Endothelial cell of umbilical vein (primary cell): ENCODE data around the gene CTLA4. TPM values are rescaled to one million over a fixed set of nuclear protein-coding genes. Genes with fewer than 3 reads are reported as not detected.

Experiments used
- BruUV-seq: library from RNA; stranded (reverse); fragments of 400-500 nt; replicated peaks from 2 replicates; lab custom pipeline; 2021; lab: Mats Ljungman, UMichigan
- CTCF ChIA-PET: fragments of 300-600, 350-600 bp; sonication (Branson Sonifier 250); formaldehyde crosslinking; loops from one replicate; lab custom pipeline; 2021; ENCODE audit warnings: antibody characterized with exemption, inconsistent platforms; lab: Charles Lee
- POLR2A ChIA-PET: fragments of 300-600, 350-600 bp; sonication (Branson Sonifier 250); formaldehyde crosslinking; loops from one replicate; lab custom pipeline; 2021; ENCODE audit warnings: antibody characterized with exemption, inconsistent platforms; lab: Charles Lee
- DNase-seq: peaks from one replicate; pipeline ENCODE4 v3.0.0-alpha.2; 2011; ENCODE audit warnings: low read depth, low spot score
- FAIRE-seq: peaks from 2 replicates; lab custom pipeline; 2011; peaks lifted over from hg19 to GRCh38; lab: Jason Lieb, UNC
- H2AFZ ChIP-seq: 2 replicates; pipeline ENCODE4 v1.6.0; 2012; ENCODE audit warnings: low read depth, low read length, control low read depth, inconsistent platforms
- H3K27ac ChIP-seq: 2 replicates; pipeline ENCODE4 v1.5.1; 2011; ENCODE audit warnings: low read depth, mild to moderate bottlenecking, control low read depth, low read length, moderate library complexity; ENCODE audit not compliant: insufficient read depth
- H3K27me3 ChIP-seq, 2 experiments: 2 replicates each; pipeline versions ENCODE4 v1.6.0 to v1.6.1; 2011; ENCODE audit warnings: low read length in 2 of 2, mixed read lengths in 1 of 2; ENCODE audit not compliant: control insufficient read depth in 2 of 2, insufficient read depth in 2 of 2
- H3K36me3 ChIP-seq, 2 experiments: 2 replicates in 1 of 2; 3 replicates in 1 of 2; pipeline ENCODE4 v1.5.1; 2011; ENCODE audit warnings: low read length in 2 of 2, mild to moderate bottlenecking in 1 of 2, moderate library complexity in 1 of 2; ENCODE audit not compliant: control insufficient read depth in 2 of 2, insufficient read depth in 2 of 2; ENCODE audit errors: extremely low read depth in 1 of 2
- H3K4me1 ChIP-seq: 3 replicates; pipeline ENCODE4 v1.5.1; 2011; ENCODE audit warnings: mild to moderate bottlenecking, low read length; ENCODE audit not compliant: control insufficient read depth, insufficient read depth; ENCODE audit errors: extremely low read depth
- H3K4me2 ChIP-seq: 2 replicates; pipeline ENCODE4 v1.6.1; 2011; ENCODE audit warnings: low read length, control low read depth, mixed read lengths; ENCODE audit not compliant: insufficient read depth
- H3K4me3 ChIP-seq, 3 experiments: fragments of 200-600 bp in 1 of 3; sonication (generic), shearing (Covaris generic) in 1 of 3; replicated peaks in 1 of 3; 2 replicates each; pipeline ENCODE4 v1.5.1; 2011 to 2016; ENCODE audit warnings: control low read depth in 3 of 3, low read length in 3 of 3, mild to moderate bottlenecking in 2 of 3, inconsistent platforms in 1 of 3, low read depth in 1 of 3, moderate library complexity in 1 of 3; ENCODE audit not compliant: insufficient read depth in 1 of 3
- H3K79me2 ChIP-seq: 2 replicates; pipeline ENCODE4 v1.6.0; 2012; ENCODE audit warnings: low read length, inconsistent platforms; ENCODE audit not compliant: control insufficient read depth, insufficient read depth
- H3K9ac ChIP-seq: replicated peaks from 2 replicates; pipeline ENCODE3; 2011; ENCODE audit warnings: low read length, control low read depth; ENCODE audit not compliant: insufficient read depth; ENCODE audit errors: extremely low read depth
- H3K9me1 ChIP-seq: replicated peaks from 3 replicates; pipeline ENCODE4 v1.6.0; 2011; ENCODE audit warnings: mild to moderate bottlenecking, low read length; ENCODE audit not compliant: control insufficient read depth, insufficient read depth; ENCODE audit errors: extremely low read depth
- H3K9me3 ChIP-seq: replicated peaks from 2 replicates; pipeline ENCODE4 v1.5.1; 2012; ENCODE audit warnings: low read length, inconsistent platforms; ENCODE audit not compliant: control insufficient read depth, insufficient read depth
- H4K20me1 ChIP-seq: replicated peaks from 2 replicates; pipeline ENCODE3; 2011; ENCODE audit warnings: mild to moderate bottlenecking, low read length; ENCODE audit not compliant: control insufficient read depth, insufficient read depth; ENCODE audit errors: extremely low read depth
- EZH2 ChIP-seq: IDR thresholded peaks from 2 replicates; pipeline ENCODE4 v1.6.1; 2012; ENCODE audit warnings: borderline replicate concordance, low read depth, mild to moderate bottlenecking, moderate library complexity, low read length, inconsistent platforms; ENCODE audit not compliant: severe bottlenecking
- FOS ChIP-seq: IDR thresholded peaks from 2 replicates; pipeline ENCODE4 v1.6.1; 2011; ENCODE audit warnings: mild to moderate bottlenecking, low read length, moderate library complexity, borderline replicate concordance; ENCODE audit not compliant: insufficient read depth
- GATA2 ChIP-seq: IDR thresholded peaks from 2 replicates; pipeline ENCODE4 v1.7.0; 2011; ENCODE audit warnings: low read depth, mild to moderate bottlenecking, moderate library complexity, mixed read lengths, low read length; ENCODE audit not compliant: insufficient read length, insufficient read depth
- JUN ChIP-seq: IDR thresholded peaks from 2 replicates; pipeline ENCODE4 v1.6.1; 2011; ENCODE audit warnings: borderline replicate concordance, low read depth; ENCODE audit not compliant: insufficient read length, insufficient read depth
- MYC ChIP-seq: IDR thresholded peaks from one replicate; pipeline ENCODE4 v1.6.1; 2011; ENCODE audit warnings: mild to moderate bottlenecking, low read depth, low read length
- POLR2A ChIP-seq: IDR thresholded peaks from 2 replicates; pipeline ENCODE4 v1.6.1; 2012; ENCODE audit warnings: low read depth, mild to moderate bottlenecking, control low read depth, low read length
- POLR2AphosphoS5 ChIP-seq: IDR thresholded peaks from 2 replicates; pipeline ENCODE4 v1.6.1; 2012; ENCODE audit warnings: low read depth, mild to moderate bottlenecking, control low read depth, low read length, moderate library complexity; ENCODE audit not compliant: insufficient read depth
- dilution Hi-C: fragments of 300-500 bp; cut with MboI; formaldehyde crosslinking; loops from one replicate; pipeline ENCODE4 v1.15.0; 2019; ENCODE audit warnings: low sequenced_read_pairs; ENCODE audit not compliant: extremely low pct_ligation_motif_present
- intact Hi-C: fragments of 100-400 bp; cut with micrococcal nuclease; formaldehyde crosslinking; loops from one replicate; pipeline ENCODE4 v1.10.0; 2022
- polyA plus RNA-seq, 4 experiments: library from polyadenylated mRNA; depleted of rRNA in 3 of 4; stranded (reverse) in 3 of 4; unstranded in 1 of 4; fragments of >200 nt; gene quantifications; 2 replicates each; pipeline versions ENCODE4 v1.2.1 to v1.2.3, GENCODE V29; 2011 to 2012; ENCODE audit warnings: missing spikeins in 1 of 4
- total RNA-seq: library from RNA; stranded (reverse); gene quantifications from 2 replicates; pipeline ENCODE4 v1.2.3, GENCODE V29; 2021
- TF ChIP-seq, protein P1 (sequence below): IDR thresholded peaks from 2 replicates; pipeline ENCODE4 v1.6.1; 2011; ENCODE audit not compliant: insufficient read depth, insufficient read length
- TF ChIP-seq, protein P2 (sequence below), 2 donors: IDR thresholded peaks; 1 replicate in 1 of 2; 2 replicates in 1 of 2; pipeline ENCODE4 v1.5.1; 2011; ENCODE audit warnings: low read length in 2 of 2, mild to moderate bottlenecking in 2 of 2, moderate library complexity in 2 of 2, control low read depth in 1 of 2, inconsistent platforms in 1 of 2, low read depth in 1 of 2; ENCODE audit not compliant: insufficient read depth in 1 of 2; ENCODE audit errors: extremely low read depth in 1 of 2

CTLA4 gene
- total and polyA plus RNA-seq, 2 donors (not counting 3 experiments of a cell fraction or from before 2014, with no cell fraction given) = not detected

DNA sequence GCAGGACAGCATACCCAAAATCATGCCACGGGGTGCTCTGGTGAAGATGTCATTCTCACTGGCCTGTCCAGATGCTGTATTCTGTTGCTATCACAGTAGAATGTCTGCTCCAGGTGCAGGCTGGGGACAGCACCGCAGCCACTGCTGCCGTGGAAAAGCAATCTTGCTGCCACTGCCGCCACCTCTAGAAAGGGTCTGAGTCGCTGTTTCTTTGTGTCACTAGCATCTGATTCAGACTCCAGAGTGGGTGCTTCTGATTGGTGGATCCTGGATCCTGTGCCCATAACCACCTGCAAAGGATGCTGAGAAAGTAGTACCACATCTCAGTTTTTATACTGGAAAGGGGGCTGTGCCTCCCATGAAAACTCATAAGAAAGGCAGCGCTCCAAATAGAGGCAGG, 45.3 kb upstream of the CTLA4 start:
- BruUV-seq = no TSS peak
- H3K4me3 ChIP-seq = no peak overlapping the region
- FAIRE-seq (no peak), DNase-seq (no peak)
- TF ChIP-seq, protein P1, sequence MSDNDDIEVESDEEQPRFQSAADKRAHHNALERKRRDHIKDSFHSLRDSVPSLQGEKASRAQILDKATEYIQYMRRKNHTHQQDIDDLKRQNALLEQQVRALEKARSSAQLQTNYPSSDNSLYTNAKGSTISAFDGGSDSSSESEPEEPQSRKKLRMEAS = no peak
- TF ChIP-seq FOS = no peak
- TF ChIP-seq, protein P2, sequence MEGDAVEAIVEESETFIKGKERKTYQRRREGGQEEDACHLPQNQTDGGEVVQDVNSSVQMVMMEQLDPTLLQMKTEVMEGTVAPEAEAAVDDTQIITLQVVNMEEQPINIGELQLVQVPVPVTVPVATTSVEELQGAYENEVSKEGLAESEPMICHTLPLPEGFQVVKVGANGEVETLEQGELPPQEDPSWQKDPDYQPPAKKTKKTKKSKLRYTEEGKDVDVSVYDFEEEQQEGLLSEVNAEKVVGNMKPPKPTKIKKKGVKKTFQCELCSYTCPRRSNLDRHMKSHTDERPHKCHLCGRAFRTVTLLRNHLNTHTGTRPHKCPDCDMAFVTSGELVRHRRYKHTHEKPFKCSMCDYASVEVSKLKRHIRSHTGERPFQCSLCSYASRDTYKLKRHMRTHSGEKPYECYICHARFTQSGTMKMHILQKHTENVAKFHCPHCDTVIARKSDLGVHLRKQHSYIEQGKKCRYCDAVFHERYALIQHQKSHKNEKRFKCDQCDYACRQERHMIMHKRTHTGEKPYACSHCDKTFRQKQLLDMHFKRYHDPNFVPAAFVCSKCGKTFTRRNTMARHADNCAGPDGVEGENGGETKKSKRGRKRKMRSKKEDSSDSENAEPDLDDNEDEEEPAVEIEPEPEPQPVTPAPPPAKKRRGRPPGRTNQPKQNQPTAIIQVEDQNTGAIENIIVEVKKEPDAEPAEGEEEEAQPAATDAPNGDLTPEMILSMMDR (IDR thresholded peaks at IDR 0.05; ENCODE audit: extremely low read depth in 1 of 2, insufficient read depth in 1 of 2, low read depth in 1 of 2, low read length in 2 of 2) = no peak
- no peaks in the 10 kb centered on the region for H3K36me3 ChIP-seq
- H3K4me1 ChIP-seq = no peaks in the 10 kb centered on the region
- H3K27me3 ChIP-seq = peaks cover 2 to 5% of the 10 kb centered on the region in 2 experiments
- H3K9ac ChIP-seq = no peak overlapping the region
- H3K9me3 ChIP-seq = no peaks in the 10 kb centered on the region
- H4K20me1 ChIP-seq = no peaks in the 10 kb centered on the region
- H3K27ac ChIP-seq = no peak overlapping the region
- H3K9me1 ChIP-seq = no peaks in the 10 kb centered on the region
- intact Hi-C loops (no loop called here), dilution Hi-C loops (no loop called here)
- ChIA-PET POLR2A (no interaction called here), CTCF (interaction anchor here (1.2 kb wide), 1 partner anchor 11 kb away, joined by 3 read pairs; no protein-coding TSS in a partner anchor)
- H2AFZ ChIP-seq = no peak overlapping the region
- H3K79me2 ChIP-seq = no peaks in the 10 kb centered on the region
- H3K4me2 ChIP-seq = no peak overlapping the region

DNA sequence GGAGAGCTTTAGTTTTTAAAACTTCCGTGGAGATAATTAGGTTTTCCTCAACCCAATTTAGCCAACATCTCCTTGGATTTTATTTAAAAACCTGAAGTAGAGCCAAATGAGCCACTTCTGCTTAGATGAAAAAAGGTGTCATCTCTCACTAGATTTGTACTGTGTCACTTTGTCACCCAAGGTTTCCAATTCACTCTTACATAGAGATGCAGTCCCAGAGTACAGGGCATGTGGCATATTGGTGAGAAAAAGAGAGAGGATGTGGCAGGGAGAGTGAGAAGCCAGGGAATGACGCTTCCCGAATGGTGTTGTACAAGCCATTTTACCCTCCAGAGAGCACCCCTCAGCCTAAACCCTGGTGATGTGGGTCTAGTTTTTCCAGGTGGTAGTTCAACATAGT, 44.4 kb upstream of the CTLA4 start:
- no peak for FAIRE-seq
- Histone ChIP-seq H3K79me2 (no peaks in the 10 kb centered on the region), H3K4me1 (no peaks in the 10 kb centered on the region), H2AFZ (no peak overlapping the region), H4K20me1 (no peaks in the 10 kb centered on the region), H3K36me3 (no peaks in the 10 kb centered on the region), H3K27ac (no peak overlapping the region), H3K4me2 (no peak overlapping the region), H3K27me3 (peaks cover 2 to 5% of the 10 kb centered on the region in 2 experiments), H3K9ac (no peak overlapping the region), H3K9me3 (no peaks in the 10 kb centered on the region), H3K4me3 (no peak overlapping the region), H3K9me1 (no peaks in the 10 kb centered on the region)
- ChIA-PET CTCF (interaction anchor here (1.1 to 1.4 kb wide), 2 partner anchors 9 to 172 kb away, joined by 3 read pairs; no protein-coding TSS in a partner anchor), POLR2A (no interaction called here)
- no peak for TF ChIP-seq POLR2A
- no peak for TF ChIP-seq EZH2
- TF ChIP-seq, protein P2 (IDR thresholded peaks at IDR 0.05; ENCODE audit: extremely low read depth in 1 of 2, insufficient read depth in 1 of 2, low read depth in 1 of 2, low read length in 2 of 2) = no peak
- TF ChIP-seq POLR2AphosphoS5 = no peak
- no peak for TF ChIP-seq GATA2
- no peak for TF ChIP-seq FOS
- no peak for TF ChIP-seq JUN
- no peak for TF ChIP-seq MYC
- TF ChIP-seq, protein P1 = no peak
- DNase-seq = no peak
- no TSS peak for BruUV-seq
- intact Hi-C loops = no loop called here
- dilution Hi-C loops = no loop called here
